GM23248 (cell line): ENCODE measurements around the gene ADGRF5.

Experiments
- EZH2 ChIP-seq: fragments of 200-600 bp; sonication (generic); IDR thresholded peaks from 2 replicates; pipeline ENCODE4 v1.6.1; 2018; ENCODE audit warnings: antibody characterized with exemption, mild to moderate bottlenecking; ENCODE audit not compliant: insufficient read depth, poor library complexity, severe bottlenecking
- EZH2phosphoT487 ChIP-seq: fragments of 200-600 bp; sonication (generic); IDR thresholded peaks from 2 replicates; pipeline ENCODE4 v1.6.1; 2018; ENCODE audit warnings: antibody characterized with exemption, moderate library complexity, mild to moderate bottlenecking, low read depth; ENCODE audit not compliant: insufficient read depth

GRCh38 chr6:46893648-46894047 is 28.1 kb downstream of the ADGRF5 start:
- TF ChIP-seq EZH2phosphoT487 (no peak), EZH2 (no peak)
